NCI-H226 (cell line): Measurements from ENCODE around the gene MECP2.

Source experiments
- DNase-seq: peaks from one replicate; pipeline ENCODE4 v3.0.0-alpha.2; 2015

Gene MECP2

DNA sequence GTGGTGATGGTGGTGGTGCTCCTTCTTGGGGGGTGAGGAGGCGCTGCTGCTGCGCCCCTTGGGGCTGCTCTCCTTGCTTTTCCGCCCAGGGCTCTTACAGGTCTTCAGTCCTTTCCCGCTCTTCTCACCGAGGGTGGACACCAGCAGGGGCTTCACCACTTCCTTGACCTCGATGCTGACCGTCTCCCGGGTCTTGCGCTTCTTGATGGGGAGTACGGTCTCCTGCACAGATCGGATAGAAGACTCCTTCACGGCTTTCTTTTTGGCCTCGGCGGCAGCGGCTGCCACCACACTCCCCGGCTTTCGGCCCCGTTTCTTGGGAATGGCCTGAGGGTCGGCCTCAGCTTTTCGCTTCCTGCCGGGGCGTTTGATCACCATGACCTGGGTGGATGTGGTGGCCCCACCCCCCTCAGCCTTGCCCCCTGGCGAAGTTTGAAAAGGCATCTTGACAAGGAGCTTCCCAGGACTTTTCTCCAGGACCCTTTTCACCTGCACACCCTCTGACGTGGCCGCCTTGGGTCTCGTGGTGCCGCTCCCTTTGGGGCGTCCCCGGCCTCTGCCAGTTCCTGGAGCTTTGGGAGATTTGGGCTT lies 66.7 kb downstream of the MECP2 start:
- no peak for DNase-seq

DNA sequence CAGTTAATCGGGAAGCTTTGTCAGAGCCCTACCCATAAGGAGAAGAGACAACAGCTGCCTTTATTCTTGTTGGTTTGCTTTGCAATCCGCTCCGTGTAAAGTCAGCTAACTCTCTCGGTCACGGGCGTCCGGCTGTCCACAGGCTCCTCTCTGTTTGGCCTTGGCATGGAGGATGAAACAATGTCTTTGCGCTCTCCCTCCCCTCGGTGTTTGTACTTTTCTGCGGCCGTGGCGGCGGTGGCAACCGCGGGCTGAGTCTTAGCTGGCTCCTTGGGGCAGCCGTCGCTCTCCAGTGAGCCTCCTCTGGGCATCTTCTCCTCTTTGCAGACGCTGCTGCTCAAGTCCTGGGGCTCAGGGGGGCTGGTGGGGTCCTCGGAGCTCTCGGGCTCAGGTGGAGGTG lies 67.3 kb downstream of the MECP2 start:
- no peak for DNase-seq

DNA sequence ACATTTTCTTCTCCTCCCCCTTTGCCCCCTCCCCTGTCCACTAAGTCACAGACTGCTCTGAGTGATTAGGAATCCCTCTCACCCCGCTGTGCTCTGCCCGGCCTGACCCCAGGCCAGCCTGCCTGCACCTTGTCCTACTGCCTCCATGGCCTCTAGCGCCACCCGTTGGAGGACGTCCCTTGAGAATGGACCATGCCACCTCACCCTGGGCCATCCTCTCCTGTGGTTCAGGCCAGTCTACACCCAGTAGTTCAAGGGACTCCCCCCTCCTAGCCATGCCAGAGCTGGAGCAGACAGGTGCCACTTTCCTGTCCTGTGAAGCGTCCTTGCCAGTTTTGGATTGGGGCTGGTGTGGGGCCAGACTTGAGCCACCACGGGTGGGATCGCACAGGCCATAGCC lies 68.1 kb downstream of the MECP2 start:
- DNase-seq: no peak

DNA sequence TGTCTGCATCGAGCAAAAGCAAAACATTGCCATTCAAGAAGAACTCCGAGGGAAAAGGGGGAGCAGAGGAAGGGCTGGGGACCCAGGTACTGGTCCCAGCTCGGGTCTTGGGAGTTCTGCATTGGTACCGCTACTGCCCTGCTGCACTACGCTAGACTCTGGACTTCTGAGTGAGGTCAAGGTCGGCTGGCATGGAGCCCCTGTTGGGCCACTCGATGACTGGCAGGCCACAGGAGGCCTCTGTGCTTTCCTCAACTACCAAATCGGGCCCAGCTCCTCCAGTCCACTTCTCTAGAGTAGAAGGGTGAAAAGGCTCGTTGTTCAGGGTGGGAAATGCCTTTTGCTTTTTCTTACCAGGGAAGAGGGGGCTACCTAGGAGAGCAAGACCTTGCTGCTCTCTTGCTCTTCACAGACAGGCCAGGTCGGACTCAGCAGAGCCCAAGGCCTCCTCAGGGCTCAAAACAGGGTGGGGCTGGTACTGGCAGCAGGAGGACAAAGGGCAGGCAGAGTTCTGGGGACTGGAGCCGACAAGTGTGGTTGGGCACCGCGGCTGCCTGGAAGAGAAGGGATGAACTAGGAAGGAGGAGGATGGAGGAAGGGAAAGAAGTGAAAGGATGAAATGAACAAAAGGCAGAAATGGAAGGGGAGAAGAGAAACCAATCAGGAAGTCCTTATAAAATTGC lies 68.9 kb downstream of the MECP2 start:
- DNase-seq: no peak

GRCh38 chrX:154027986-154028385 lies 69.5 kb downstream of the MECP2 start:
- no peak for DNase-seq

DNA sequence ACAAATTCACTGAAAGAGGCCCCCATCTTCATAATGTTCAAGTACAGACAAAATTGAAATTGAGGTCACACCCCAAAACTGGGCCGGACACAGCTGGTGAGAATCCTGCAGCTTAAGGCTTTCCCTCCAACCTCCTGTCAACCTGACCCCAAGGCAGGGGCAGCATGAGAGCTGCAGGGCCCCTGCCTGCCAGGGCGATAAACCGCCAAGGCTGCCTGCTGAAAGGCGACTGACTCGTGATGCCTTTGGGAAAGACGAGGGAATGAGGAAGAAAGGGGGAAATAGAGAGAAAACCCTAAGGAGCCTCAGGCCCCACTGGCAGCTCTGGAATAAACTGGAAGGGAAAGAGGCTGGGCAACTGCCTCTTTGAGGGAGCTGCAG lies 70.5 kb downstream of the MECP2 start:
- DNase-seq: no peak

DNA sequence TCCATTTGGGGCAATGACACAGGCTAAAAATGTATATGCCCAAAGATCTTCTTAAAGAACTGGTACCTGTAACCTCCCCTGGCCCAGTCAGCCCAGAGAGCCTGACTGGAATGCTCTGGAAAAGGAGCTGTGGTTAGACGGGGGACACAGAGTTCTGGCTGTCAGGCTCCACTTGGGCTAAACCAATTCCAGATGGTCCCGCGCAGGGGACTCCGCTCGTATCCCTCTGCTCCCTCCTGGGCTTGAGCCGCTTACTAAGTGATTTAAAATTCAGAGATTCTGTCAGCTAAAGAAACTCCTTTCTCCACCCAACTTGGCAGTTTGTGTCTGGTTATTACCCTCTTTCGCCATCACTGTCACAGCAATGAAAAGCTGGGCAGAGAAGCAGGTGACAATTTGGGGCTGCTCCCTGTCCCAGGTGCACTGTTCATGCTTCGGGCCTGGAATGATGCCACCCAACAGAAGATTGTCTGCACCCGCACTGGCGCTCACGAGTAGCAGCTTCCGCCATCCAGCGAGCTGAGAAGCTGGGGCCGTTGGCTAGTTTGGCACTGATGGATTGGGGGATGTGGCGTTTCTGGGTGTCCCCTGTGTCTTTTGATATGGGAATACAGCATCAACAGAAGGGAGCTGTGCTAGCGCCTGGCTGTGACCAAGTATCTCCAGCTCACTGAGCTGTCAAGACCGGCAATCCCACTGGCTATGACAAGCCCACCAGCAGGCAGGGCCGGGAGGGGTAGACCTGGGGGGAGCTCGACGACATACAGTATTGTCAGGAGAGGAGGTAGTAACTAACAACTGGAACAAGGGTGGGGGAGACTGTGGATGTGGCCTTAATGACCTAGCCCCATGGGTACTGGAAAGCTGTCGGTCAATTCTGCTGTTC lies 71.1 kb downstream of the MECP2 start:
- no peak for DNase-seq

GRCh38 chrX:154025230-154025629 lies 72.3 kb downstream of the MECP2 start:
- DNase-seq: no peak

GRCh38 chrX:154024271-154024670 lies 73.2 kb downstream of the MECP2 start:
- no peak for DNase-seq

- no peak for DNase-seq
Measured at GRCh38 chrX:154023276-154024000, 74.1 kb downstream of the MECP2 start.

DNA sequence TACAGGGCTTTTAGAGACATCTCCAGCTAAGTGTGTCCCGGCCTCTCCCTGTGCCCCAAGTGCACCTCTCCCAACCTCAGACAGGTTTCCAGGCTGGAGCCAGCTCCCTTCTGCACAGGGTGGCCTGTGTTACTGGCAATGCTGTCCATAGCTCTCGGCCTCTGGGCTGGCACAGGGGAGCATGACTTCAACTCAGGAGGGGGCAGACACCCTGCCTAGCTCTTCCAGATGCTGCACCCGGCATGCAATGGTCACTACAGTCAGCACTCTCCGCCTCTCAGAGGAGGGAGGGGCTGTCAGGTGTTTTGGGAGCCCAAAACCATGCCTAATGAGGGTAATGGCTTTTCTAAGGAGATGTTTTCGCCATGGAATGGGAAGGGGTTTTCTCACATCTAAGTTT lies 75.4 kb downstream of the MECP2 start:
- DNase-seq: no peak

GRCh38 chrX:154021131-154021611 lies 76.3 kb downstream of the MECP2 start:
- no peak for DNase-seq

- no peak for DNase-seq
Measured at GRCh38 chrX:154020536-154021115, 76.9 kb downstream of the MECP2 start.

DNA sequence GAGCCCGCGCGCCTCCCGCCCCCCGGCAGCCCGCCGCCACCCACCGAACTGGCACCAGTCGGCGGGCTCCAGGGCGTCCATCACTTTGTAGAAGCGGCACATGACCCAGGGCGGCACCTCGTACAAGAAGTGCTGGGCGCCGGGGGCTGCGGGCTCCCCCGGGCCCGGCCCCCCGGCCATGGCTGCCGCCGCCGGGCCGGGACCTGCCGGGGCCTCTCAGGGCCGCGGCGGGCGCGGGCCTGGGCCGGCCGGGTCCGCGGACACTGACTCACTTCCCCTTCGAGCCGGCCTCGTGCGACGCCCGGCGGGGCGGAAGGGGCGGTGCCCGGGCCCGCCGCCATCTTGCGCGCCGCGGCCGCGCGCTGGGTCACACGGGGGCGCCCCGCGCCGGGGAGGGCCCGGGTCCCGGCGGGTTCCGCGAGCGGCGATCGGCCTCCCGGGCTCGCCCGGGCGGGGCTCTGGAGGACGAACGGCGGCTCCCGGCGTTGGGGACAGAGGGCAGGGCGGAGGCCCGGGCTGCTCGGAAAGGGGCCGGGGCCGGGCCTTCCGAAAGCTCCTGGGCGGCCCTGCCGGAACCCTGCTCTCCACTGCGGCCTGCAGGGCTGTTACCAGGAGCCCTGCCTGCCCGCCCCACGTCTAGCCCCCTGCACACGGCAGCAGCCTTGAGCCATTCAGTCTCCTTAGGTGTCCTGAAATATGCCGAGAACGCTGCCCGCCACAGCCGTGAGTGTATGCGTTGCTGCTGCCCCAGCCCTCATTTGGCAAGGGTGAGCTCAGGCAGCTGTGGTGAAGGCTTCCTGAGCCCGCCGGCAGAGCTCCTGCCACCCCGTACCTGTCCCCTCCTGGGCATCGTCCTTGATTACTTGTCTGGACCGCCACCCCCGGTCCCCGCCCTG lies 77.6 kb downstream of the MECP2 start, which contains the start of gene IRAK1:
Gene IRAK1 (minus strand): TSS at position 270 of the 896 bp plus-strand sequence. CDS start 90 bp downstream, at position 180.
- peak; percentile 57 for DNase-seq

DNA sequence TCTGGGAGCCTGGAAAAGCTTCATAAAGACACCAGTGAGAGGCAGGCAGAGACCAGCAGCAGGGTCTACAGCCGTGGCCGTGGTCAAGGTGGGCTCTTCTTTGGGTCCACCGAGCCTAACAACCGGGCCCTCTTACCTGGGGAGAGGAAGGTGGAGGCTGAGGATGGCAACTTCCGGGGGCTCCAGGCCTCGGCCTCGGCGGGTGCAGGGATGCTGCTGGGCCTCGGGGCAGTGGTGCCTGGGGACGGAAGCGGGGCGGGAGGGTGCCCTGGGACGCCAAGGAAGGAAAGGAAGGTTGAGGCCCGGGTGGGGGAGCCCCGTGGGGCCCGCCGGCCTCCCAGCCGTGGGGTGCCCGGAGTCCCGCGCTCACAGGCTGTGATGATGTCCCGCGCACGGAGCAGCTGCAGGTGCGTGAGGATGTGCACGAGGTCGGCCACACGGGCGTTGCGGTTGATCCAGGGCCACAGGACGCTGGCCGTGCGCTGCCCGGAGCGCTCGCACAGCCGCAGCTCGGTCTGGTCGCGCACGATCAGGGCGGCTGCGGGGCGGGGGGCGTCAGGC lies 78.4 kb downstream of the MECP2 start:
- DNase-seq: no peak

- no peak for DNase-seq
Measured at GRCh38 chrX:154018518-154019060, 78.9 kb downstream of the MECP2 start.

GRCh38 chrX:154017766-154018517 lies 79.6 kb downstream of the MECP2 start:
- no peak for DNase-seq

DNA sequence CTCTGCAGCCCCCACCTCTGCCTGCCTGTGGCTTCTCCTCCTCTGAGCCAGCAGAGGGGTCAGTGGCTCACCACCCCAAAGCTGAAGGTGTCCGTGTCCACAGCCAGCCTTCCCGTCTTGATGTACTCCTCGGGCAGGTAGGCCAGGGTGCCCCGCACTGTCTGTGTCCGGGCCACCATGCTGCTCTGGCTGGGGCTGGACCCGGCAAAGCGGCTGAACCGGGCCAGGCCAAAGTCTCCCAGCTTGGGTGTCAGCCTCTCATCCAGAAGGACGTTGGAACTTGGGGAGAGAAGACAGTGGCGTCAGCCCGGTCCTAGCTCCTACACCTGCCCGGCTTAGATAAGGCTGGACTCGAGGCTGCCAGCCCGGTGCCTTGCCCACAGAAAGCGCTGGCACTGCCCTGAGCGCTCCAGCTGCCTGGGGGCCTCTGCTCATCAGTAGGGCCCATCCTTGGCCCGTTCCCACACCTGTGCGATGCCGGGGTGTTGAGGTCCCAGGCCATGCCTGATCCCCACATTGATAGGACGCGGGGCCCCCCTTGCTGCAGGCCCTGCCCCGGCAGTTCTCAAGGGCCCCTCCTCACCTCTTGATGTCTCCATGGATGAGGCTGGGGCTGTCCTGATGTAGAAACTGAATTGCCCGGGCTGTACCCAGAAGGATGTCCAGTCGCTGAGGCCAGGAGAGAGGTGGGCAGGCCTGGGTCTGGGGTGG lies 81.0 kb downstream of the MECP2 start:
- DNase-seq: no peak

- DNase-seq: no peak
Measured at GRCh38 chrX:154015581-154016264, 81.8 kb downstream of the MECP2 start.
